ENCODE measurements around the gene PDE12. TPM values are rescaled to one million over a fixed set of nuclear protein-coding genes. Genes with fewer than 3 reads are reported as not detected.
A peak's percentile ranks its signal among the peaks of the same experiment; 100 is the strongest.

Gene PDE12
- total RNA-seq, 2 donors from 2014 or later: 29.5 to 30.0 TPM

DNA sequence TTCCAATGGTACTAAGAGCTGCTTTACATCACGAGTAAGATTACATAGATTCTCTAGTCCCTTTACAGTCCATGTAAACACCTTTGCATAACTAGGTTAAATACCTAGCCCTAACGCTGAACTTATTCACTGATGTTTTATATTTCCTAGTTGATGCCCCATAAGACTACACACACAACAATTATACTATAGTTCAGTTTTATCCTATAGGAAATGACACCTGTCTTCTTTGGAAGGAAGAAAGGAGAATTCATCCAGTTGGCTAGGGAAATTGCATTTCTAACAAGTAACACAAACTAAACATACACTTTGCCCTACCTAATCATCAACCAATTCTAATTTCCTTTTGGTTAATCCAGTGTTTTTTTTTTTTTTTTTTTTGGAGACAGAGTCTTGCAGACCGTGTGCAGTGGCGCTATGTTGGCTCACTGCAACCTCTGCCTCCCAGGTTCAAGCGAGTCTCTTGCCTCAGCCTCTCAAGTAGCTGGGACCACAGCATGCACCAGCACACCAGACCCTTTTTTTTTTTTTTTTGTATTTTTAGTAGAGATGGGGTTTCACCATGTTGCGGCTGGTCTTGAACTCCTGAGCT, 13.9 kb downstream of the PDE12 start:
- no peaks in the 10 kb centered on the region for H3K9me3 Mint-ChIP-seq
- ATAC-seq: no peak
- H3K4me3 Mint-ChIP-seq: no peak overlapping the region
- H3K27ac Mint-ChIP-seq: no peak overlapping the region
- no peak for DNase-seq (ENCODE audit: low spot score)
- peaks cover 7% of the 10 kb centered on the region for H3K36me3 Mint-ChIP-seq
- no peaks in the 10 kb centered on the region for H3K27me3 Mint-ChIP-seq
- H3K4me1 Mint-ChIP-seq (ENCODE audit: low read depth in 2 of 2): peaks cover 3 to 5% of the 10 kb centered on the region in 2 donors

DNA sequence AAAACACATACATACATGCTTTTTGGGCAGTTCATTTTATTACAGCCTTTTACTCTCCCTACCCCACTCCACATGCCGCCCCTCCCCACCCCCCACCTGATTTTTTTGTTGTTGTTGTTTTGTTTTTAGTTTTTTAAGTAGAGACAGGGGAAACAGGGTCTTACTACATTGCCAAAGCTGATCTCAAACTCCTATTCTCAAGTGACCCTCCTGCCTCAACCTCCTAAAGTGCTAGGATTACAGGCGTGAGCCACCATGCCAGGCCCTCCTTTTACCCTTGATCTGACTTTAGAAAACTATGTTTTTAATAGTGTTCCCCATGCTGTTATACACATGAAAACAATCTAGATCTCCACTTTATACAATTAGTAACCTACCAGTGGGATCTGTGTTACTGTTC, 14.8 kb downstream of the PDE12 start:
- Mint-ChIP-seq H3K4me3 (no peak overlapping the region), H3K9me3 (no peaks in the 10 kb centered on the region), H3K36me3 (peaks cover 8% of the 10 kb centered on the region), H3K27me3 (no peaks in the 10 kb centered on the region), H3K27ac (no peak overlapping the region), H3K4me1 (ENCODE audit: low read depth in 2 of 2) (peaks cover 3 to 6% of the 10 kb centered on the region in 2 donors)
- no peak for DNase-seq (ENCODE audit: low spot score)
- no peak for ATAC-seq

DNA sequence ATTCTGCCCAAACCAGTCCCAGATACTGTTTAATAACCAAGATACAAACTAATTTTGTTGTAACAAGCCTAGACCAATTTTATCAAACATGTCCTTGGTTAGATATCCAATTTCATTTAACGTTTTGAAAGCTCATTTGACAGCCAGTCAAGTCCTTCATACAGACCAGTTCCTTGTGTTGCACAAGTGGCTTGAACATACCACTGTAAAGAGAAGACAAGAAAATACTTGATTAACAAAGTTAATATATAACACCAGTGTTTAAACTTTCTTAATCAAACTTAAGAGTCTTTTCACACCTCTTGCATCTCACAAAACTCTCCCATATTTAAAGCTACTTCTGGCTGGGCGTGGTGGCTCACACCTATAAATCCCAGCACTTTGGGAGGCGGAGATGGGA, 16.0 kb downstream of the PDE12 start:
- Mint-ChIP-seq H3K9me3 (no peaks in the 10 kb centered on the region), H3K27ac (no peak overlapping the region), H3K27me3 (no peaks in the 10 kb centered on the region), H3K36me3 (peaks cover 15% of the 10 kb centered on the region), H3K4me1 (ENCODE audit: low read depth in 2 of 2) (peaks cover 6 to 11% of the 10 kb centered on the region in 2 donors), H3K4me3 (no peak overlapping the region)
- ATAC-seq (no peak), DNase-seq (ENCODE audit: low spot score) (no peak)

DNA sequence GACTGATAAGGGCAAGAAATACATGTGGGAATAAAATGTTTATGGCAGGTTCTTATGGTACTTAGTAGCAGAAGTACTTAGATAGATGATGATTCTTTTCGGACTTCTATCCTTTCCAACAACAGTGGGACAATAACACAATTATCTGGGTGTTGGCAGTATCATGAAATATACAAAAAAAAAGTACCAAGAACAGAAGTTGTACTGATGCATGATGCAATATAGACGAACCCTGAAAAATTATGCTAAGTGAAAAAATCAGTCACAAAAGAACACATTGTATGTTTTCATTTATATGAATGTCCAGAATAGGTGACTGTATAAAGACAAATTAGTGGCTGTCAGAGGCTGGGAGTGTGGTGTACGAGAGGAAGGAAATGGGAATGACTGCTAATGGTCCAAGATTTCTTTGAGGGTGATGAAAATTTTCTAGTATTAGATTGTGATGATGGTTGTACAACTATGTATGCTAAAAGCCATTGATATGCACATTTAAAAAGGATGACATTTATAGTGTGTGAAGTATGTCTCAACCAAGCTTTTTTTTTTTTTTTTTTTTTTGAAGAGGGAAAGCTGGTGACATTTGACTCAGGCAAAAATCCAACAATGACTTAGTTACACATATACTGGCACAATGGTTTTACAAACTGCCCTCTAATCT, 20.0 kb downstream of the PDE12 start:
- H3K27me3 Mint-ChIP-seq: no peaks in the 10 kb centered on the region
- ATAC-seq (no peak), DNase-seq (ENCODE audit: low spot score) (no peak)
- H3K36me3 Mint-ChIP-seq: peaks cover 18% of the 10 kb centered on the region
- H3K27ac Mint-ChIP-seq: peak overlapping the region in 1 of 2 donors; percentile 6
- peaks cover 8 to 11% of the 10 kb centered on the region in 2 donors for H3K4me1 Mint-ChIP-seq (ENCODE audit: low read depth in 2 of 2)
- H3K9me3 Mint-ChIP-seq: no peaks in the 10 kb centered on the region
- H3K4me3 Mint-ChIP-seq: no peak overlapping the region

DNA sequence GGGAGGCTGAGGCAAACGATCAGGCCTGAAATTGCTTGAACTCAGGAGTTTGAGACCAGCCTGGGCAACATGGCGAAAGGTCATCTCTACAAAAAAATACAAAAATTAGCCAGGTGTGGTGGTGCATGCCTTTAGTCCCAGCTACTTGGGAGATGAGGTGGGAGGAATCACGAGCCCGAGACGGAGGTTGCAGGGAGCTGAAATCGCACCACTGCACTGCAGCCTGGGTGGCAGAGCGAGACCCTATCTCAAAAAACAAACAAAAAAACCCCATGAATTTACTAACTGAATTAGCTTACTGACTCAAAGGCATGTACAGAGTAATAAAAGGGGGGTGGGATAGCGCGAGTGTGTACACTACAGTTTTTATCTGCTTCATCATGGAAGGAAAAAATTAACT, 21.7 kb downstream of the PDE12 start:
- Mint-ChIP-seq H3K27ac (no peak overlapping the region), H3K36me3 (peaks cover 13% of the 10 kb centered on the region)

DNA sequence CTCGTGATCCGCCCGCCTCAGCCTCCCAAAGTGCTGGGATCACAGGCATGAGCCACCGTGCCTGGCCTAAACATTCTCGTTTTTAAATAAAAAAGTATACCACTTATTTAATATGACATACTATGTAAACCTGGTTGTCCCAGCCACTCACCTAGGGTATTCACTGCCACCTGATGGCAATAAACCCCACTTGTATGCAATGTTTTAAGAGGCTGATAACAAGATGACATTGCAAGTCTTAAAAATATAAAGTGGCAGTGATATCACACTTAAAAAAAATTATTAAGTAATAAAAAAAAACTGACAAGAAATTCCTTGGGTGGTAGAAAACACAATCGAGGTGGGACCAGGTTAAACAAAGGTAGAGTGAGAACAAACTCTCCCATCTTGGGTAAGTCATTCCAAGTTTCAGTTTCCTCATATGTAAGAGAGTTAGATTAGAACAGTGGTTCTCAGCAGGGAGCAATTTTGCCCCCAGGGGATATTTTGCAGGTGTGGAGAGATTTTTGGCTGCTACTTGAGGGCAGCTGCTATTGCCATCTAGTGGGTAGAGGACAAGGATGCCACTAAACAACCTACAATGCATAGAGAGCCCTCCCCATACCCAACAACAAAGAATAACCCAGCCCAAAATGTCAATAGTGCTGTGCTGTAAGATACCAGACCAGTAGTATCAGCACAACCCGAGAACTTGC, 26.5 kb downstream of the PDE12 start:
- H3K4me1 Mint-ChIP-seq (ENCODE audit: low read depth in 2 of 2): peaks cover 11 to 23% of the 10 kb centered on the region in 2 donors
- no peaks in the 10 kb centered on the region for H3K27me3 Mint-ChIP-seq
- peaks cover 4% of the 10 kb centered on the region for H3K36me3 Mint-ChIP-seq
- H3K27ac Mint-ChIP-seq: no peak overlapping the region
- no peak overlapping the region for H3K4me3 Mint-ChIP-seq
- no peaks in the 10 kb centered on the region for H3K9me3 Mint-ChIP-seq
- no peak for ATAC-seq
- DNase-seq (ENCODE audit: low spot score): no peak

More for the DNA sequence above, 21.7 kb downstream of the PDE12 start:
- ATAC-seq (no peak), DNase-seq (ENCODE audit: low spot score) (no peak)
- H3K27me3 Mint-ChIP-seq: no peaks in the 10 kb centered on the region
- H3K9me3 Mint-ChIP-seq: no peaks in the 10 kb centered on the region
- H3K4me3 Mint-ChIP-seq: no peak overlapping the region
- peaks cover 8 to 10% of the 10 kb centered on the region in 2 donors for H3K4me1 Mint-ChIP-seq (ENCODE audit: low read depth in 2 of 2)

DNA sequence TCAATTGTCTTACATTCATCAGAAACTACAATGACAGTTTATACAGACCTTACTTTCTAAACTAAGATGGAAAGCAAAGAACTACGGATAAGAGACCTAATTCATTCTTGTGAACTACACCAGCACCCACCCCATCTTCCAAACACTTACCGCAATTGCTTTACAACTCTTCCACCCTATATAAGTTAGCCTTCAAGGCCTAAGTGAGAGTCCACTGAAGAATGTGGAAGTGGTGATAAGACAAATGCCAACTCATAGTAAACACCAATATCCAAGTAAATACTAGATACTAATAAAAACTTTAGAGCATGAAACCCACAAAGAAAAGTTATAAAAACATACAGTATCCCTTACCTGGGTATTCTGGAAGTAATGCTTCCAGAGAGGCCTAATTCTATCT, 27.5 kb downstream of the PDE12 start:
- Mint-ChIP-seq H3K36me3 (peaks cover 4% of the 10 kb centered on the region), H3K4me1 (ENCODE audit: low read depth in 2 of 2) (peaks cover 15 to 28% of the 10 kb centered on the region in 2 donors), H3K4me3 (no peak overlapping the region), H3K9me3 (no peaks in the 10 kb centered on the region), H3K27me3 (no peaks in the 10 kb centered on the region), H3K27ac (no peak overlapping the region)
- DNase-seq (ENCODE audit: low spot score) (no peak), ATAC-seq (no peak)

DNA sequence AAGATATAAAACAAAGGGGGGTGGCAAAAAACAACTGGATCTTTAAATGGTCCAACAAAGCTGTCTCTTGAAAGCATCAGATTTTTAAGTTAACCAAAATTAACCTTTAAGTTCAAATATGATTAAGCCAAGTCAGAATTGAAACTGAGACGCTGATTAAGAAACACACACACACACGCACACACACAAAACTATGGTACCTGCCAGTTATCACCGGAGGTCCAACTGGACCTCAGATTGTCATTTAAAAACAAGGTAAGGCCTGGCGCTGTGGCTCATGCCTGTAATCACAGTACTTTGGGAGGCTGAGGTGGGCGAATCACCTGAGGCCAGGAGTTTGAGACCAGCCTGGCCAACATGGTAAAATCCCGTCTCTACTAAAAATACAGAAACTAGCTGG, 30.7 kb downstream of the PDE12 start:
- Mint-ChIP-seq H3K9me3 (no peaks in the 10 kb centered on the region), H3K36me3 (peaks cover 4% of the 10 kb centered on the region), H3K27ac (no peak overlapping the region), H3K4me1 (ENCODE audit: low read depth in 2 of 2) (peaks cover 23 to 32% of the 10 kb centered on the region in 2 donors), H3K4me3 (no peak overlapping the region), H3K27me3 (no peaks in the 10 kb centered on the region)
- DNase-seq (ENCODE audit: low spot score): no peak
- no peak for ATAC-seq

DNA sequence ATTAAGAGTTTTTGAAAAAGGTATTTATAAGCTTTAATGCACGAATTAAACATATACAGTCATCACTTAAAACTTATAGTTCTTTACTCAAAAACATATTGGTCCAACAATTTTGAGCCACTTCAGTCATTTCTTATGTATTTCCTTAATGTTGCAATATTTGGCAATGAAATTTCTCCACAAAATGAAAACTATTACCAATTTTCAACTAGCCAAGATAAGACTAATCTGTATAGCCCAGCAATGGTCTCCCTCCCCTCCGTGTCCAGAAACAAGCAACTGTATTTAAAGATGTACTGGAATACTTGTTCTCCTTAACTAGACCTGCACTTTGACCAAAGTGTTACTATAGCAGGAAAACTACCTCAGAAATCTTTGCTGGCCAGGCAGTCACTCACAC, 31.8 kb downstream of the PDE12 start:
- peaks cover 1% of the 10 kb centered on the region for H3K36me3 Mint-ChIP-seq
- H3K4me3 Mint-ChIP-seq: no peak overlapping the region
- peaks cover 28 to 36% of the 10 kb centered on the region in 2 donors for H3K4me1 Mint-ChIP-seq (ENCODE audit: low read depth in 2 of 2)
- H3K9me3 Mint-ChIP-seq: no peaks in the 10 kb centered on the region
- H3K27me3 Mint-ChIP-seq: no peaks in the 10 kb centered on the region
- H3K27ac Mint-ChIP-seq: no peak overlapping the region
- DNase-seq (ENCODE audit: low spot score) (no peak), ATAC-seq (no peak)

DNA sequence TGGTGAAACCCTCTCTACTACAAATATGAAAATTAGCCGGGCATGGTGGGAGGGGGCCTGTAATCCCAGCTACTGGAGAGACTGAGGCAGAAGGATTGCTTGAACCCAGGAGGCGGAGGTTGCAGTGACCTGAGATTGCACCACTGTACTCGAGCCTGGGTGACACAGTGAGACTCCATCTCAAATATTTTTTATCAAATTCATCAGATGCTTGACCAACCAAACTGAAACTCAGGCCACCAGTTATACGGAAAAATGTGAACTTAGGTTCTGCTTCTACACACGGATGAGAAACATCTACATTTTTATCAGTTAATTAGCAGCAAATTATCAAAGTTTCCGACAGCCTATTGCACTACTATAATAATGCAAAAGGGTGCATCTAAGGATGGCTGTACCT, 36.2 kb downstream of the PDE12 start:
- Mint-ChIP-seq H3K27me3 (no peaks in the 10 kb centered on the region), H3K4me3 (peak overlapping the region; percentile 27), H3K9me3 (no peaks in the 10 kb centered on the region), H3K36me3 (peaks cover 10% of the 10 kb centered on the region), H3K27ac (no peak overlapping the region), H3K4me1 (ENCODE audit: low read depth in 2 of 2) (peaks cover 36 to 38% of the 10 kb centered on the region in 2 donors)
- ATAC-seq: no peak
- DNase-seq (ENCODE audit: low spot score): no peak

DNA sequence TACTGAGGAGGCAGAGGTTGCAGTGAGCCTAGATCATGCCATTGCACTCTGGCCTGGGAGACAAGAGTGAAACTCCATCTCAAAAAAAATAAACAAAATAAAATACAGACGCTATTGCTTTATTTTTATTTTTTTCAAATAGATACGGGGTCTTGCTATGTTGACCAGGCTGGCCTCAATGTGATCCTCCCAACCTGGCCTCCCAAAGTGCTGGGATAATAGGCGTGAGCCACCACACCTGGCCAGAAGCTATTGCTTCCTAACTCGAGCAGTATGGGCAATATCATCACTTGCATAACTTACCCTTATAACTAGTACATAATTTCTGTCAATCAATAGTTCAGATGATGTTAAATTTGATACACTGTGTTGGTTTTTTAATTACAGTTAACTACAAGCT, 38.1 kb downstream of the PDE12 start:
- Mint-ChIP-seq H3K4me3 (peak overlapping the region; percentile 95), H3K27me3 (no peaks in the 10 kb centered on the region), H3K4me1 (ENCODE audit: low read depth in 2 of 2) (peaks cover 36 to 43% of the 10 kb centered on the region in 2 donors), H3K9me3 (no peaks in the 10 kb centered on the region), H3K27ac (peak overlapping the region in 1 of 2 donors; percentile 100), H3K36me3 (peaks cover 10% of the 10 kb centered on the region)
- DNase-seq (ENCODE audit: low spot score) (no peak), ATAC-seq (no peak)

DNA sequence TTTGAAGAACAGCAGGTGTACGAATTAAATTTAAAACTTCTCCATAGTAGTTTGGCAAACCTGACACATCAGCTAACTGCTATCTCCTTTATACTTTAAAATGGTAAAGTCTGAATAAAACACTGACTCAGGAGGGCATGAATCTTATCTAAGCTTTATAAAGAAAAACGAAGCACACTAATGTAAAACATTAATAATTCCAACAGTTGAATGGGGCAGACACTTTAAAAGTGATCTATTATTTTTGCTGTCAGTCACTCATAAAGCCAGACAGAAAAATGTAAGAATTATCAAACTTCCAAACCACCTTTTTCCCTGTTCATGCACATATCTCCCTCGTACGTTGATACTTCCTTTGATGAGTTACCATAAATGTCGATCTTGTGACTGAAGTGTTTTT, 38.5 kb downstream of the PDE12 start:
- Mint-ChIP-seq H3K4me1 (ENCODE audit: low read depth in 2 of 2) (peaks cover 38 to 48% of the 10 kb centered on the region in 2 donors), H3K27me3 (no peaks in the 10 kb centered on the region), H3K36me3 (peaks cover 10% of the 10 kb centered on the region), H3K27ac (peak overlapping the region; percentile 98 to 100), H3K9me3 (no peaks in the 10 kb centered on the region), H3K4me3 (peak overlapping the region; percentile 95)
- DNase-seq (ENCODE audit: low spot score) (no peak), ATAC-seq (no peak)

DNA sequence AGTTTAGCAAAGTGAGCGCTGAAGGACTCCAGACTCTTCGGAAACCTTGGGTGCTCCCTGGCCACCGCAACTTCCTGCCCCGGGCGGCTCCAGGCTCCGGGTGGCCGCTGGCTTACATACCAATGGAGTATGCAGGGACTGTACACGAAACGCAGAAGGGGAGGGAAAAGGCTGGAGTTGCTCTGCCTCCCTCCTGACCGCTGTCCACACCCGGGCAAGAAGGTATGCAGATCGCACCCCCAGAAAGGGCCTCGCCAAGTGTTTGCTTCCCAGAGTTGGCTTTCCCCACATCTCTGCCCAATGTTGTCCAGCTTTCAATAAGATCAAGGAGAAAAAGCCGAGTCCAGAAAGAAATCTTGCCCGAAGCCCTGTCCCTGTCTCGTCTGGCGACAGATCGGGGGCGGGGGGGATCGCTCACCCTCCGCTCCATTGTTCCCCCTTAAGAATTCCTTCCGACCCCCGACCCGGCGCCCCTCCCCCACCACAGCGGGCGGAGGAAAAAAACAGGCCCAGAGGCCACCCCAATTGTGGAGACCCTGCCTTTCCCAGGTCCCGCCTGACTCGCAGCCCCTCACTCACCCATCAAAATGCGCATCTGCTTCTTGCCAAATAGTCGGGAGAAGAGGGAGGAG, 40.5 kb downstream of the PDE12 start:
- peak overlapping the region; percentile 98 to 100 for H3K27ac Mint-ChIP-seq
- H3K4me1 Mint-ChIP-seq (ENCODE audit: low read depth in 2 of 2): peaks cover 37 to 46% of the 10 kb centered on the region in 2 donors
- H3K9me3 Mint-ChIP-seq: no peaks in the 10 kb centered on the region
- ATAC-seq (peak; percentile 11 to 32), DNase-seq (ENCODE audit: low spot score) (peak; percentile 86)
- peak overlapping the region; percentile 95 for H3K4me3 Mint-ChIP-seq
- no peaks in the 10 kb centered on the region for H3K27me3 Mint-ChIP-seq
- H3K36me3 Mint-ChIP-seq: peaks cover 10% of the 10 kb centered on the region
